K562 (cell line): ENCODE data around the gene CPED1. TPM values are rescaled to one million over a fixed set of nuclear protein-coding genes. Genes with fewer than 3 reads are reported as not detected.

ENCODE experiments used
- AFF1 ChIP-seq, 2 experiments: fragments of 450-650 bp; IDR thresholded peaks; 2 replicates each; pipeline ENCODE4 v1.6.1; 2018; ENCODE audit warnings: mild to moderate bottlenecking in 2 of 2, low read depth in 1 of 2; ENCODE audit not compliant: partially characterized antibody in 2 of 2
- ATF3 ChIP-seq, 2 experiments: fragments of 450-650 bp in 1 of 2; sonication (generic) in 1 of 2; formaldehyde crosslinking in 1 of 2; IDR thresholded peaks in 1 of 2; conservative IDR thresholded peaks in 1 of 2; 2 replicates each; pipeline versions ENCODE4 v1.6.1 to v1.8.1; 2016 to 2023; ENCODE audit warnings: mild to moderate bottlenecking in 2 of 2, moderate library complexity in 2 of 2, inconsistent platforms in 1 of 2, missing genetic modification reagents in 1 of 2
- GABPA ChIP-seq: fragments of 200-800 bp; sonication (Bioruptor generic); conservative IDR thresholded peaks from 2 replicates; pipeline ENCODE4 v1.6.1; 2016; ENCODE audit warnings: low read depth, missing genetic modification characterization, missing compliant biosample characterization
- KDM1A ChIP-seq, 2 experiments: fragments of 450-650 bp; IDR thresholded peaks; 2 replicates each; pipeline ENCODE4 v1.6.1; 2016; ENCODE audit warnings: mild to moderate bottlenecking in 2 of 2
- RNF219 ChIP-seq: fragments of 250-450 bp; sonication (Bioruptor Pico); IDR thresholded peaks from 2 replicates; pipeline ENCODE4 v1.5.0; 2022; ENCODE audit warnings: mild to moderate bottlenecking
- RREB1 ChIP-seq: fragments of 250-450 bp; sonication (Bioruptor Pico); IDR thresholded peaks from 2 replicates; pipeline ENCODE4 v1.4.0; 2020
- ZFX ChIP-seq: sonication (generic); formaldehyde crosslinking; IDR thresholded peaks from 2 replicates; pipeline ENCODE4 v1.8.0; 2022; ENCODE audit warnings: mild to moderate bottlenecking, missing genetic modification reagents, moderate library complexity
- ZNF699 ChIP-seq: fragments of 250-450 bp; sonication (Bioruptor Pico); IDR thresholded peaks from 2 replicates; pipeline ENCODE4 v1.8.0; 2021; ENCODE audit warnings: mild to moderate bottlenecking, moderate library complexity; ENCODE audit not compliant: insufficient replicate concordance
- polyA plus RNA-seq, 8 experiments: library from polyadenylated mRNA; depleted of rRNA in 4 of 8; stranded (reverse) in 5 of 8; unstranded in 3 of 8; fragments of >200 nt; fragmentation: Nextera tagmentation in 2 of 8; fragmentation: Illumina TruSeq in 1 of 8; extraction: Ambion mirVana in 2 of 8; extraction: Trizol in 1 of 8; gene quantifications; 2 replicates each; pipeline versions ENCODE4 v1.2.1 to v1.2.3, GENCODE V29; 2011 to 2014; ENCODE audit warnings: inconsistent platforms in 1 of 8, missing spikeins in 1 of 8
- total RNA-seq, 7 experiments: library from RNA; depleted of rRNA in 6 of 7; stranded (reverse); fragments of >200 nt in 6 of 7; fragmentation: Illumina TruSeq in 2 of 7; extraction: Trizol in 2 of 7; gene quantifications; 2 replicates each; pipeline versions ENCODE4 v1.2.1 to v1.2.3, GENCODE V29; 2011 to 2021; ENCODE audit warnings: low replicate concordance in 1 of 7
- TF ChIP-seq, protein P1 (sequence below): sonication (generic); formaldehyde crosslinking; IDR thresholded peaks from 2 replicates; pipeline ENCODE4 v1.8.1; 2022; ENCODE audit warnings: missing genetic modification reagents

The CPED1 gene
- total and polyA plus RNA-seq, 9 of the 15 experiments (the other 6 are each of a cell fraction or from before 2014, with no cell fraction given), result 195 to 393 (median 290) TPM

- TF ChIP-seq AFF1 (IDR thresholded peaks at IDR 0.05; ENCODE audit: low read depth in 1 of 2, partially characterized antibody in 2 of 2) (no peak), ZFX (no peak), KDM1A (IDR thresholded peaks at IDR 0.05) (no peak), RNF219 (CRISPR knock-in tag) (no peak), ATF3 (IDR thresholded peaks at IDR 0.05) (no peak; the same call in 1 of the 2 replicates), ATF3 (CRISPR knock-in tag; conservative IDR thresholded peaks at IDR 0.05) (0 out of 2 replicates have a peak, but pooled peaks have one; percentile 21), RREB1 (CRISPR knock-in tag) (no peak), ZNF699 (CRISPR knock-in tag) (no peak), GABPA (peak; percentile 40; the same call in 1 of the 2 replicates)
- TF ChIP-seq, protein P1, sequence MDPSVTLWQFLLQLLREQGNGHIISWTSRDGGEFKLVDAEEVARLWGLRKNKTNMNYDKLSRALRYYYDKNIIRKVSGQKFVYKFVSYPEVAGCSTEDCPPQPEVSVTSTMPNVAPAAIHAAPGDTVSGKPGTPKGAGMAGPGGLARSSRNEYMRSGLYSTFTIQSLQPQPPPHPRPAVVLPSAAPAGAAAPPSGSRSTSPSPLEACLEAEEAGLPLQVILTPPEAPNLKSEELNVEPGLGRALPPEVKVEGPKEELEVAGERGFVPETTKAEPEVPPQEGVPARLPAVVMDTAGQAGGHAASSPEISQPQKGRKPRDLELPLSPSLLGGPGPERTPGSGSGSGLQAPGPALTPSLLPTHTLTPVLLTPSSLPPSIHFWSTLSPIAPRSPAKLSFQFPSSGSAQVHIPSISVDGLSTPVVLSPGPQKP, result no peak
Measured at GRCh38 chr7:121032645-121033460, 44.3 kb downstream of the CPED1 start (continued).
